Loucy (cell line): ENCODE results near the gene PDE2A.

Source experiments
- H2AFZ ChIP-seq: fragments of 200-600 bp; sonication (generic); 2 replicates; pipeline ENCODE4 v1.6.0; 2016; ENCODE audit warnings: antibody characterized with exemption, mild to moderate bottlenecking, low read length, moderate library complexity
- H3F3A ChIP-seq: fragments of 200-600 bp; 2 replicates; pipeline ENCODE4 v1.6.0; 2016; ENCODE audit warnings: antibody characterized with exemption, low read depth, mild to moderate bottlenecking
- H3K27me3 ChIP-seq: fragments of 200-600 bp; sonication (generic); 2 replicates; pipeline ENCODE4 v1.6.1; 2014; ENCODE audit warnings: low read length, mild to moderate bottlenecking; ENCODE audit not compliant: insufficient read depth, poor library complexity, severe bottlenecking
- H3K36me3 ChIP-seq: fragments of 200-600 bp; sonication (generic); 2 replicates; pipeline ENCODE4 v1.6.1; 2016; ENCODE audit warnings: low read length; ENCODE audit not compliant: insufficient read depth
- H3K4me1 ChIP-seq: fragments of 200-600 bp; sonication (generic); 2 replicates; pipeline ENCODE4 v1.5.1; 2014; ENCODE audit warnings: low read length, mild to moderate bottlenecking; ENCODE audit not compliant: insufficient read depth, poor library complexity, severe bottlenecking
- H3K4me2 ChIP-seq: fragments of 200-600 bp; sonication (generic); 2 replicates; pipeline ENCODE4 v1.6.0; 2014; ENCODE audit warnings: antibody characterized with exemption, low read length, low read depth, mild to moderate bottlenecking; ENCODE audit not compliant: poor library complexity, severe bottlenecking
- H3K4me3 ChIP-seq: fragments of 200-600 bp; sonication (generic); 2 replicates; pipeline ENCODE4 v1.5.1; 2014; ENCODE audit warnings: low read length, mild to moderate bottlenecking, mixed read lengths; ENCODE audit not compliant: poor library complexity, severe bottlenecking
- H3K79me2 ChIP-seq: fragments of 200-600 bp; sonication (generic); 2 replicates; pipeline ENCODE4 v1.6.1; 2014; ENCODE audit warnings: low read length; ENCODE audit not compliant: insufficient read depth
- H3K9ac ChIP-seq: fragments of 200-600 bp; sonication (generic); 2 replicates; pipeline ENCODE4 v1.6.0; 2014; ENCODE audit warnings: mild to moderate bottlenecking, low read depth, low read length, moderate library complexity; ENCODE audit not compliant: poor library complexity, severe bottlenecking
- H3K9me2 ChIP-seq: fragments of 200-600 bp; sonication (generic); replicated peaks from 2 replicates; pipeline ENCODE4 v1.6.1; 2016; ENCODE audit warnings: low read depth, low read length, mixed read lengths
- H3K9me3 ChIP-seq: fragments of 200-600 bp; sonication (generic); 2 replicates; pipeline ENCODE4 v1.6.1; 2014; ENCODE audit warnings: mild to moderate bottlenecking, antibody characterized with exemption, low read length, low read depth; ENCODE audit not compliant: insufficient read depth
- H4K20me1 ChIP-seq: fragments of 200-600 bp; sonication (generic); 2 replicates; pipeline ENCODE4 v1.6.0; 2014; ENCODE audit warnings: antibody characterized with exemption, low read length, mild to moderate bottlenecking; ENCODE audit not compliant: insufficient read depth, poor library complexity, severe bottlenecking
- EZH2phosphoT487 ChIP-seq: fragments of 200-600 bp; IDR thresholded peaks from 2 replicates; pipeline ENCODE4 v1.6.1; 2018; ENCODE audit warnings: antibody characterized with exemption, mild to moderate bottlenecking, moderate library complexity, borderline replicate concordance
- TF ChIP-seq, protein P1 (sequence below): fragments of 200-600 bp; sonication (generic); conservative IDR thresholded peaks from 2 replicates; pipeline ENCODE4 v1.5.1; 2014; ENCODE audit warnings: mild to moderate bottlenecking, antibody characterized with exemption, low read length

PDE2A gene

DNA sequence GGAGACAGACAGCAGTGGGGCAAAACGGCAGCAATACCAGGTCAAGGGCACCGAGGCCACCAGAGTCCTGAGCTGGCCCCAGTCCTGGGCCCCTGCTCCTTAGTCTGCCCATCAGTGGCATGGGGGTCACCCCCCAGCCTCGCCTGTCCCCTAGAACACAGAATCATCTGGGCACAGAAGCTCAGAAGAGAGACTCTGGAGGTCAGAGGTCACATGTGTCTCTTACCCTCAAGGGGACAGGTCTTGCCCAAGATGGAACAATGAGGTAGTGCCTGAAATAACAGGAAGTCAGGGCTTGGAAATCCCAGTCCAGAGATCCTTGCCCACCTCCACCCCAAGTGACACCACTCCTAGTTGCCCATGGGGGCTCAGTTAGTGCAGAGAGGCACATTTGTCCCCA, 20.6 kb downstream of the PDE2A start:
- H3K36me3 ChIP-seq: no peaks in the 10 kb centered on the region
- H3K9ac ChIP-seq: no peak overlapping the region
- no peaks in the 10 kb centered on the region for H3K27me3 ChIP-seq
- TF ChIP-seq EZH2phosphoT487: no peak
- TF ChIP-seq, protein P1, sequence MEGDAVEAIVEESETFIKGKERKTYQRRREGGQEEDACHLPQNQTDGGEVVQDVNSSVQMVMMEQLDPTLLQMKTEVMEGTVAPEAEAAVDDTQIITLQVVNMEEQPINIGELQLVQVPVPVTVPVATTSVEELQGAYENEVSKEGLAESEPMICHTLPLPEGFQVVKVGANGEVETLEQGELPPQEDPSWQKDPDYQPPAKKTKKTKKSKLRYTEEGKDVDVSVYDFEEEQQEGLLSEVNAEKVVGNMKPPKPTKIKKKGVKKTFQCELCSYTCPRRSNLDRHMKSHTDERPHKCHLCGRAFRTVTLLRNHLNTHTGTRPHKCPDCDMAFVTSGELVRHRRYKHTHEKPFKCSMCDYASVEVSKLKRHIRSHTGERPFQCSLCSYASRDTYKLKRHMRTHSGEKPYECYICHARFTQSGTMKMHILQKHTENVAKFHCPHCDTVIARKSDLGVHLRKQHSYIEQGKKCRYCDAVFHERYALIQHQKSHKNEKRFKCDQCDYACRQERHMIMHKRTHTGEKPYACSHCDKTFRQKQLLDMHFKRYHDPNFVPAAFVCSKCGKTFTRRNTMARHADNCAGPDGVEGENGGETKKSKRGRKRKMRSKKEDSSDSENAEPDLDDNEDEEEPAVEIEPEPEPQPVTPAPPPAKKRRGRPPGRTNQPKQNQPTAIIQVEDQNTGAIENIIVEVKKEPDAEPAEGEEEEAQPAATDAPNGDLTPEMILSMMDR: no peak
- H3F3A ChIP-seq: no peaks in the 10 kb centered on the region
- no peaks in the 10 kb centered on the region for H4K20me1 ChIP-seq
- H3K4me3 ChIP-seq: no peak overlapping the region
- H3K79me2 ChIP-seq: no peaks in the 10 kb centered on the region
- no peaks in the 10 kb centered on the region for H3K4me1 ChIP-seq
- H2AFZ ChIP-seq: no peak overlapping the region
- no peak overlapping the region for H3K4me2 ChIP-seq
- H3K9me2 ChIP-seq: no peaks in the 10 kb centered on the region
- no peaks in the 10 kb centered on the region for H3K9me3 ChIP-seq

DNA sequence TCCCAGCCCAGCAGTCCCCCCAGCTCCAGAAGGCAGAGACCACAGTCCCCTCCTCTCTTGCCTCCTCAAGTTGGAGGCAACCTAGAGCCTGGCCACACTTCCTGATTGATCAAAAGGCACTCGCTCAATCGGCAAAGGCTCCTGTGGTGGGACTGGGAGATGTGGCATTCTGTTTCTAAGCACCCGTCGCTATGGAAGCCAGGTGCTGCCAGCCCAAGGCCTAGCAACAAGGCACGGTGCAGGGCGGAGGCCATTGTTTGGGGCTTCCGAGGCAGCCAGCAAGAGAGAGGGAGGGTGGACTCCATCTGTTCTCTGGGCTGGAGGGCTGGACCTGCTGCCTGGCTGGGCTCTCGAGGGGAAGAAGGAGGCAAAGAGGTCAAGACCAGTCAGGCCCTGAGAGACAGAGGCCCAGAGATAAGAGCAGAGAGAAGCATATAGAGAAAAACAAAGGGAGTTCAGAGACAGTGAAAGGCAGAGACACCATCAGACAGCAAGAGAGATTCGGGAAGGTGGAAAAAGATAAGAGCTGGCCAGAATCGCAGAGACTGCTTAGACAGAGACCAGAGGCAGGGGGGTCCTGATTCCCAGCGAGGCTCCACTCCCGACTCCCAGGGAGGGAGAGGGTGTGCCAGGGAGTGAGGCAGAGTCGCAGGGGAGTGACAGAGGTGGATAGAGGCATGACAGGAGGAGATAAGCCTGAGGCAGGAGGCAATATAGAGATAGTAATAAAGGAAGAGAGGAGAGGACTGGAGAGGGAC, 21.2 kb downstream of the PDE2A start:
- H3K9ac ChIP-seq: no peak overlapping the region
- no peak overlapping the region for H2AFZ ChIP-seq
- no peaks in the 10 kb centered on the region for H4K20me1 ChIP-seq
- H3F3A ChIP-seq: no peaks in the 10 kb centered on the region
- H3K36me3 ChIP-seq: no peaks in the 10 kb centered on the region
- no peak overlapping the region for H3K4me3 ChIP-seq
- no peak overlapping the region for H3K4me2 ChIP-seq
- H3K9me2 ChIP-seq: no peaks in the 10 kb centered on the region
- no peaks in the 10 kb centered on the region for H3K79me2 ChIP-seq
- TF ChIP-seq, protein P1: no peak
- no peak for TF ChIP-seq EZH2phosphoT487
- H3K4me1 ChIP-seq: no peaks in the 10 kb centered on the region
- no peaks in the 10 kb centered on the region for H3K27me3 ChIP-seq
- H3K9me3 ChIP-seq: no peaks in the 10 kb centered on the region

DNA sequence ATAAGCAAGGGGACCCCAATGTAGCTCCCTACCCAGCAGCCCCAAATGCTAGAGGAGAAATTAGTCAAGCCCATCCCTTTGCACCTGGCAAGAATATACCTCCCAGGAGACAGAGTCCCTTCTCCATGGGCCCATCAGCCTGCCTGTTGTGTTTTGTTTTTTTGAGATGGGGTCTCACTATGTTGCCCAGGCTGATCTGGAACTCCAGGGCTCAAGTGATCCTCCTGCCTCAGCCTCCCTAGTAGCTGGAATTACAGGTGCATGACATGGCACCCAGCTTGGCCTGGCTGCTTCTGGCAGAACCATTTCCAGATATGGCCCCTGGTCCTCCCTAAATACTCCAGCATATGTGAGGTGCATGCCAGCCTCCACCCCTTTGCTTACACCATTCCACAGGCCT, 22.1 kb downstream of the PDE2A start:
- TF ChIP-seq, protein P1: no peak
- no peak for TF ChIP-seq EZH2phosphoT487
- H3K4me2 ChIP-seq: no peak overlapping the region

More for the DNA sequence above, 22.1 kb downstream of the PDE2A start:
- H3K9me3 ChIP-seq: no peaks in the 10 kb centered on the region
- no peak overlapping the region for H3K9ac ChIP-seq
- H3K4me3 ChIP-seq: no peak overlapping the region
- H3K9me2 ChIP-seq: no peaks in the 10 kb centered on the region
- H3K36me3 ChIP-seq: no peaks in the 10 kb centered on the region
- no peak overlapping the region for H2AFZ ChIP-seq
- H3K27me3 ChIP-seq: no peaks in the 10 kb centered on the region
- H4K20me1 ChIP-seq: no peaks in the 10 kb centered on the region
- H3F3A ChIP-seq: no peaks in the 10 kb centered on the region
- H3K4me1 ChIP-seq: no peaks in the 10 kb centered on the region
- no peaks in the 10 kb centered on the region for H3K79me2 ChIP-seq
